ENCODE measurements around the gene LRRC25.
A peak's percentile ranks its signal among the peaks of the same experiment; 100 is the strongest.

Gene LRRC25

GRCh38 chr19:18431351-18432197 is 34.2 kb upstream of the LRRC25 start:
- no peak for DNase-seq (ENCODE audit: low read depth, low spot score)
- no peak for TF ChIP-seq CTCF (IDR thresholded peaks at IDR 0.05; ENCODE audit: low read depth, low read length)
- in situ Hi-C loops (cut with HindIII; ENCODE audit: low sequenced_read_pairs) = no loop called here
- H3K4me3 ChIP-seq (ENCODE audit: low read depth, low read length) = no peak overlapping the region

DNA sequence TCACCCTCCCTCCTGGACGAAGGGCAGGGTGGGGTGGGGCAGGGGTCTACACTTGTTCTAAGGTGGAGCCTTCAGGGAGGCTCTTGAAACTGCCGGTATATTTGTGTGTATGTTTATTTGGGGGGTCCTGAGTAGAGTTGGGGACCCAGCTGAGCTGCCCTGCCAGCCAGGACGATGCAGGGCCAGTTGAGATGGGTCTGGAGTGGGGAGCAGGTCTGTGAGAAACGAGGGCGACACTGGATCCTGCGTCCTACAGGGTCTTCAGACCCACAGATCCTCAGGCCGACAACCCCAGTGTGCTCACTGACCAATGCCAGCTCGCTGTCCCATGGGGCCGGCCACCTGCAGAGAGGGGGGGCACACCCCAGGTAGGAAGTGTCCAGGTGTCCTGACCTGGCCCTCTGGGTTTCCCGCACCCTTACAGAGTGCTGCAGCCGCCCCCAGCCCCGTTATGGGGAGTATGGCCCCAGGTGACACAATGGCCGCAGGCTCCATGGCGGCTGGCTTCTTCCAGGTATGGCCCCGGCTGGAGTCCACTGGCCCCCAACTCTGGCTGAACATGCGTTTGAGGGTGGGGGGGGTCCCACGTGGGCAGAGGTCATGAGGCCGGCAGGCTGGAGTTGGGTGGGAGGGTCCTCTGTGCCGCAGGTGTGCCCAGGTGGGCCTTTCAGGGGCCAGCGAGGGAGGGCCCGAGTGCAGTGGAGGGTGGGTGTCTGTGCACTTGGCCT is 33.2 kb upstream of the LRRC25 start:
- in situ Hi-C loops (cut with HindIII; ENCODE audit: low sequenced_read_pairs) = no loop called here
- no peak for DNase-seq (ENCODE audit: low read depth, low spot score)
- TF ChIP-seq CTCF (IDR thresholded peaks at IDR 0.05; ENCODE audit: low read depth, low read length) = no peak
- H3K4me3 ChIP-seq (ENCODE audit: low read depth, low read length) = no peak overlapping the region

GRCh38 chr19:18429717-18430416 is 32.4 kb upstream of the LRRC25 start:
- DNase-seq (ENCODE audit: low read depth, low spot score) = no peak
- H3K4me3 ChIP-seq (ENCODE audit: low read depth, low read length) = no peak overlapping the region
- no peak for TF ChIP-seq CTCF (IDR thresholded peaks at IDR 0.05; ENCODE audit: low read depth, low read length)
- in situ Hi-C loops (cut with HindIII; ENCODE audit: low sequenced_read_pairs) = no loop called here

DNA sequence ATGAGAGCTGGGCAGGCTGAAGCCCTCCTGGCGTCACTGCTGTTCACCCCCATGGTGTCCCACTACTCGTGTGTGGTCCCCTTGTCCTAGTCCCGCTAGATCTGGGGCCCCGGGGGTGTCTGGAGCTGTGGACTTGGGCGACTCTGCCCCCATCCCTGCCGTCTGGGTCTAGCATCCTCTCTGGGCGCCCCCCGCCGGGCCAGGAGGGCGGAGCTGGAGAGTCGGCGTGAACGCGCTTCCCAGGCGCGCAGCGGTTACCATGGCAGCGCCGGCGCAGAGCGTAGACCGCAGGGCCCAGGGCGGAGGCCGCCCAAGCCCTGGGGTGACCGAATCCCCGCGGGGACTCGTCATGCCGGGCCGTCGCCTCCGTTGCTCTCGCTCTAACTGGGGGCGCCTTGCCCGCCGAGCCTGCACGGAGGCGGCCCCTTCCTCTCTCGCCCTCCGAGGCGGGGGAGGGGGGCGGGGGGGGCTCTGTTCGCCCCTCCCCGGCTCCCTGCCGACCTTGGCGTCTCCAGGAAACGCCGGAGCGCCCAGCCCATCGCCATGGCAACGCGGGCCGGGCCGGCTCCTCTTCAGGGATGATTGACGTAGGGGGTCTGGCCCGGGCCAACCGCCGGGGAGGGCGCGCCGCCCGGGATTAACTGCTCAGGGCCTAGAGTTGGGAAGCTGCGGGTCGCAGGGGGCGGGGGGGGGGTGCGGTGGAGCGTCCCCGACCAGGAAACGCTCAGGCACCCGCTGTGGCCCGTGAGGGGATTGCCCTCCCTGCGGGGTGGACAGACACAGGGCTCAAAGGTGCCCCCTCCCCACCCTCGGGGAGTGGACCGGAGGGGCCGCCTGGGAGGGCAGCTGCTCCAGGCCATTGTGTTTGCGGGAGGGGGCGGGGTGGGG is 31.6 kb upstream of the LRRC25 start:
- in situ Hi-C loops (cut with HindIII; ENCODE audit: low sequenced_read_pairs) = no loop called here
- DNase-seq (ENCODE audit: low read depth, low spot score) = peak; percentile 95
- H3K4me3 ChIP-seq (ENCODE audit: low read depth, low read length) = peak overlapping the region; percentile 18
- TF ChIP-seq CTCF (IDR thresholded peaks at IDR 0.05; ENCODE audit: low read depth, low read length) = no peak

DNA sequence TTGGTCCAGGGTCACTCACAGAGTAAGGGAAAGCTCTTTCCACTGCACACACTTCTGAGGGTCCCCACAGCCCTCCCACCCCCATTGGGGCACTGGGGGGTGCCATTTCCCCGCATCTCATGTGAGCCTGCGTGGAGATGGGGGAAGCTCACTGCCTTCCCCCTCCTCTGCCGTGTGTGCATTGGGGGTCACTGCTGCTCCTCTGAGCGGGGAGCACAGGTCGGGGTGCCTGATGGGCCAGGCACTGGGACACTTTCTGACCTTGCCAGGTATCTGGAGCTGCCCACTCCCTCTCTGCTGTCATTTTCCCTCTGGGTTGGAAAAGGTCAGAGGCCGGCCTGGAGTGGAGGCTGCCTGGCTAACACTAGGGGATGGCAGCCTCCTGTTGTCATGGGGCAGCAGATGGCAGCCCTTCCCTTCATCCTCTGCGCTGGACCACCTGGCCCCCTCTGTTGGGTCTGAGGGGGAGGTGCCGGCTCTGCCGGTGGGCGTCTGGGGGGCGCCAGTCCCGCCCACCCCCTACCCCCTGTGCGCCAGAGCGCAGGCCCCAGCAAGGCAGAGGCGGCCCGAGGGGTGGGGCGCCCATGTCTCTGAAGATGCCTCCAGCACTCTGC is 30.9 kb upstream of the LRRC25 start:
- in situ Hi-C loops (cut with HindIII; ENCODE audit: low sequenced_read_pairs) = no loop called here
- TF ChIP-seq CTCF (IDR thresholded peaks at IDR 0.05; ENCODE audit: low read depth, low read length) = no peak
- no peak overlapping the region for H3K4me3 ChIP-seq (ENCODE audit: low read depth, low read length)
- no peak for DNase-seq (ENCODE audit: low read depth, low spot score)

Measured in astrocyte of the spinal cord (primary cell).